Gastroesophageal sphincter (tissue), 4 donors: ENCODE results near the gene MAP4K4. TPM values are rescaled to one million over a fixed set of nuclear protein-coding genes. Genes with fewer than 3 reads are reported as not detected.

ENCODE experiments used
- ATAC-seq: fragments of 150-250 bp; one replicate; pipeline ENCODE4 v1.9.1; 2016; ENCODE audit warnings: mild to moderate bottlenecking, moderate library complexity
- H3K27ac ChIP-seq, 4 donors: fragments of 200-600 bp; sonication (generic) in 3 of 4; 1 replicate in 3 of 4; 2 replicates in 1 of 4; pipeline ENCODE4 v1.5.1; 2016 to 2019
- H3K27me3 ChIP-seq: fragments of 200-600 bp; sonication (generic); one replicate; pipeline ENCODE4 v1.5.1; 2019
- H3K36me3 ChIP-seq, 2 donors: fragments of 200-600 bp; sonication (generic); one replicate each; pipeline ENCODE4 v1.5.1; 2019; ENCODE audit warnings: control low read depth in 1 of 2
- H3K4me1 ChIP-seq, 3 donors: fragments of 200-600 bp; sonication (generic); 1 replicate in 2 of 3; 2 replicates in 1 of 3; pipeline ENCODE4 v1.5.1; 2016 to 2019; ENCODE audit warnings: control low read depth in 2 of 3
- H3K4me3 ChIP-seq, 2 donors: fragments of 200-600 bp; sonication (generic); one replicate each; pipeline ENCODE4 v1.5.1; 2019; ENCODE audit warnings: mild to moderate bottlenecking in 1 of 2, moderate library complexity in 1 of 2
- H3K9me3 ChIP-seq, 3 donors: fragments of 200-600 bp; sonication (generic); one replicate each; pipeline ENCODE4 v1.5.1; 2017 to 2019; ENCODE audit warnings: control low read depth in 2 of 3
- CTCF ChIP-seq, 4 experiments: fragments of 200-600 bp in 2 of 4; fragments of 450-650 bp in 2 of 4; sonication (generic) in 1 of 4; IDR thresholded peaks; one replicate each; pipeline ENCODE4 v1.5.1; 2017 to 2019; ENCODE audit warnings: antibody characterized with exemption in 4 of 4, mild to moderate bottlenecking in 2 of 4, moderate library complexity in 2 of 4
- EP300 ChIP-seq: sonication (generic); formaldehyde crosslinking; IDR thresholded peaks from one replicate; pipeline ENCODE4 v1.6.1; 2017; ENCODE audit warnings: antibody characterized with exemption, mild to moderate bottlenecking
- POLR2A ChIP-seq, 2 donors: fragments of 450-650 bp; IDR thresholded peaks; one replicate each; pipeline ENCODE4 v1.6.1; 2017; ENCODE audit warnings: antibody characterized with exemption in 2 of 2, mild to moderate bottlenecking in 2 of 2, moderate library complexity in 1 of 2
- POLR2AphosphoS5 ChIP-seq: sonication (generic); formaldehyde crosslinking; IDR thresholded peaks from one replicate; pipeline ENCODE4 v1.6.1; 2017; ENCODE audit warnings: antibody characterized with exemption
- WGBS, 2 donors: methylation state at CpG; one replicate each; pipeline ENCODE4 v1.1.5; 2018; ENCODE audit warnings: low coverage in 1 of 2; 5-methylcytosine and 5-hydroxymethylcytosine counted together
- total RNA-seq, 4 donors: library from RNA; depleted of rRNA; stranded (reverse); fragments of >200 nt; gene quantifications; one replicate each; pipeline ENCODE4 v1.1.0, GENCODE V29; 2016

Gene MAP4K4
- total RNA-seq, 4 donors from 2014 or later: 35.8 to 59.5 (median 48.9) TPM

GRCh38 chr2:101802329-101802728 lies 104.8 kb downstream of the MAP4K4 start:
- Histone ChIP-seq H3K4me1 (peaks cover 0 to 40% (median 11%) of the 10 kb centered on the region in 3 donors), H3K9me3 (no peaks in the 10 kb centered on the region), H3K27ac (no peak overlapping the region), H3K4me3 (no peak overlapping the region), H3K36me3 (no peaks in the 10 kb centered on the region), H3K27me3 (no peaks in the 10 kb centered on the region)
- ATAC-seq: no peak
- TF ChIP-seq POLR2A (IDR thresholded peaks at IDR 0.05): no peak
- no peak for TF ChIP-seq EP300
- TF ChIP-seq POLR2AphosphoS5: no peak
- no peak for TF ChIP-seq CTCF (IDR thresholded peaks at IDR 0.05)
- 85 to 89% methylated on average over 5 of the region's 5 CpGs for WGBS, 2 donors

GRCh38 chr2:101803128-101803527 lies 105.6 kb downstream of the MAP4K4 start:
- no peak overlapping the region for H3K27ac ChIP-seq
- no CpG with 5 or more reads among the region's 1 CpG for WGBS, 2 donors
- H3K4me3 ChIP-seq: no peak overlapping the region
- H3K27me3 ChIP-seq: no peaks in the 10 kb centered on the region
- no peak for ATAC-seq
- TF ChIP-seq POLR2A (IDR thresholded peaks at IDR 0.05) (no peak), POLR2AphosphoS5 (no peak), CTCF (IDR thresholded peaks at IDR 0.05) (no peak), EP300 (no peak)
- peaks cover 0 to 44% (median 11%) of the 10 kb centered on the region in 3 donors for H3K4me1 ChIP-seq
- H3K36me3 ChIP-seq: no peaks in the 10 kb centered on the region
- no peaks in the 10 kb centered on the region for H3K9me3 ChIP-seq

DNA sequence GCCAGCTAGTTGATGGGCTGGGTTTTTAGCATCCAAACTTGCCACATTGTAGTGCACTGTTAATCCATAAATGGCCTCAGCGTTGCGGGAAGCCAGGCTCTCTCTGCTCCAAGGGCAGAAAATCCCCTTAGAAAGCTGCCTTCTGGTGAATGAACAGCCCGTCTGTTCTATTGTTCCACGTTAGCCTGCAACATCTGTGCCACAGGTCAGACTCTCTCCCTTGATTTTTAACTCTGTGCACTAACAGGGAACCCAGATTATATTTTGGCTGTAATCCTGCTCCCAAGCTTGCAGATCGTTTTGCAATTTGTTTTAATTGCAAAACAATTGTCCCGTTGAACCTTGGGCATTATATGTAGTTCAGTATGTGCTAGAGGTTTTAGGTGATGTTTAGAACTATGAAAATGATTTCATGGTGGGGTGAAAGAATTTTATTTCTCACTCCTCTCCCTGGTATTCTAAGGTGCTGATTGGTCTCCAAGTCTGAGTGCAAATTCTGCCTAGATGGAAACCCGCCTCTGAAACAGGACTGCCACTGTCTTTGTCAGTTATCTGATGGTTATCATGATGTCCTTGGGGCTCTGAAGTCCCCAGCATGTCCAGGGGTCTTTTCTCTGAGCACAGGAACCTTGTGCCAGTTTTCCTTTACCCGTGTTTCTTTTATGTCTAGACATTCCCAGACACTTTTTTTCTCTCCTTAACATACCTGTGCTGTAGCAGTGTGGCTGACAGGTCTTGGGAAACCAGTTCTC lies 106.6 kb downstream of the MAP4K4 start:
- Histone ChIP-seq H3K9me3 (no peaks in the 10 kb centered on the region), H3K36me3 (no peaks in the 10 kb centered on the region), H3K4me3 (no peak overlapping the region), H3K27me3 (no peaks in the 10 kb centered on the region), H3K4me1 (peaks cover 0 to 44% (median 11%) of the 10 kb centered on the region in 3 donors), H3K27ac (no peak overlapping the region)
- no peak for ATAC-seq
- 55 to 63% methylated on average over 5 to 8 of the region's 8 CpGs for WGBS, 2 donors
- TF ChIP-seq CTCF (IDR thresholded peaks at IDR 0.05) (no peak), EP300 (no peak), POLR2A (IDR thresholded peaks at IDR 0.05) (no peak), POLR2AphosphoS5 (no peak)

- ATAC-seq: no peak
- Histone ChIP-seq H3K4me3 (no peak overlapping the region), H3K27ac (no peak overlapping the region), H3K27me3 (no peaks in the 10 kb centered on the region), H3K36me3 (no peaks in the 10 kb centered on the region), H3K4me1 (peaks cover 0 to 44% (median 11%) of the 10 kb centered on the region in 3 donors), H3K9me3 (no peaks in the 10 kb centered on the region)
- TF ChIP-seq CTCF (IDR thresholded peaks at IDR 0.05) (no peak), POLR2A (IDR thresholded peaks at IDR 0.05) (no peak), EP300 (no peak), POLR2AphosphoS5 (no peak)
- 26 to 44% methylated on average over 8 to 9 of the region's 9 CpGs for WGBS, 2 donors
These were observed 107.9 kb downstream of the MAP4K4 start for GRCh38 chr2:101805152-101806088.
